HG02885 (cell line): ENCODE results near the gene RBP2.

Experiments
- ATAC-seq: cut with Tn5 transposase; IDR thresholded peaks from one replicate; pipeline ENCODE4 v1.9.1; 2021; ENCODE audit warnings: mild to moderate bottlenecking; ENCODE audit not compliant: unreplicated experiment, poor library complexity

RBP2 gene

GRCh38 chr3:139476348-139476747, at the start of gene RBP2:
Gene RBP2, minus strand, starts transcription at chr3:139476516. Its CDS starts 57 bp downstream, at chr3:139476459.
- no peak for ATAC-seq

- ATAC-seq, result no peak
These were observed 48.7 kb upstream of the RBP2 start for GRCh38 chr3:139524841-139525636.

GRCh38 chr3:139523718-139524117, 47.4 kb upstream of the RBP2 start:
- ATAC-seq, result no peak

GRCh38 chr3:139523166-139523565, 46.9 kb upstream of the RBP2 start:
- ATAC-seq, result no peak

GRCh38 chr3:139522421-139522820, 46.1 kb upstream of the RBP2 start:
- ATAC-seq, result no peak

GRCh38 chr3:139521816-139522215, 45.5 kb upstream of the RBP2 start:
- ATAC-seq, result no peak

GRCh38 chr3:139521144-139521543, 44.8 kb upstream of the RBP2 start:
- ATAC-seq, result no peak

- no peak for ATAC-seq
These were observed 43.9 kb upstream of the RBP2 start for GRCh38 chr3:139519998-139520737.

- no peak for ATAC-seq
These were observed 42.9 kb upstream of the RBP2 start for GRCh38 chr3:139518926-139519842.

- no peak for ATAC-seq
These were observed 42.0 kb upstream of the RBP2 start for GRCh38 chr3:139518306-139518705.

GRCh38 chr3:139517321-139518065, 41.2 kb upstream of the RBP2 start:
- no peak for ATAC-seq

GRCh38 chr3:139514741-139515140, 38.4 kb upstream of the RBP2 start:
- no peak for ATAC-seq

- no peak for ATAC-seq
These were observed 33.3 kb upstream of the RBP2 start for GRCh38 chr3:139509631-139510030.

- ATAC-seq, result no peak
These were observed 30.4 kb upstream of the RBP2 start for GRCh38 chr3:139506766-139507165.

- no peak for ATAC-seq
These were observed 29.6 kb upstream of the RBP2 start for GRCh38 chr3:139505829-139506386.

- no peak for ATAC-seq
These were observed 23.2 kb upstream of the RBP2 start for GRCh38 chr3:139499536-139499935.

- ATAC-seq, result no peak
These were observed 17.6 kb upstream of the RBP2 start for GRCh38 chr3:139493826-139494385.

- no peak for ATAC-seq
These were observed 15.7 kb upstream of the RBP2 start for GRCh38 chr3:139491966-139492365.

- ATAC-seq, result no peak
These were observed 14.8 kb upstream of the RBP2 start for GRCh38 chr3:139491027-139491700.
